A549 (cell line): ENCODE results near the gene TRMT2A.

ENCODE experiments used
- BHLHE40 ChIP-seq: IDR thresholded peaks from 2 replicates; pipeline ENCODE4 v1.6.1; 2012; ENCODE audit warnings: low read depth, low read length, inconsistent platforms
- CEBPB ChIP-seq, 2 experiments: fragments of >200 bp in 1 of 2; sonication (Bioruptor Twin) in 1 of 2; formaldehyde crosslinking in 1 of 2; IDR thresholded peaks; 2 replicates each; pipeline ENCODE4 v1.6.1; 2012 to 2016
- ESRRA ChIP-seq: fragments of 150-350 bp; IDR thresholded peaks from 2 replicates; pipeline ENCODE4 v1.6.1; 2014; ENCODE audit warnings: mild to moderate bottlenecking, low read length, borderline replicate concordance
- FOSB ChIP-seq: fragments of 250-450 bp; sonication (Bioruptor Pico); IDR thresholded peaks from 2 replicates; pipeline ENCODE4 v1.5.0; 2020; ENCODE audit warnings: mild to moderate bottlenecking, moderate library complexity
- POLR2A ChIP-seq: IDR thresholded peaks from 2 replicates; pipeline ENCODE4 v1.6.1; 2012; ENCODE audit warnings: mild to moderate bottlenecking, low read length
- POLR2AphosphoS2 ChIP-seq: conservative IDR thresholded peaks from 2 replicates; pipeline ENCODE4 v1.6.1; 2012; ENCODE audit warnings: low read length, improper control_type of control experiment, inconsistent platforms
- RAD21 ChIP-seq, 2 experiments: fragments of >200 bp in 1 of 2; sonication (Bioruptor Twin) in 1 of 2; formaldehyde crosslinking in 1 of 2; IDR thresholded peaks in 1 of 2; conservative IDR thresholded peaks in 1 of 2; 2 replicates in 1 of 2; 3 replicates in 1 of 2; pipeline ENCODE4 v1.6.1; 2012 to 2018; ENCODE audit warnings: inconsistent platforms in 1 of 2
- SMC3 ChIP-seq: fragments of >200 bp; sonication (Bioruptor Twin); formaldehyde crosslinking; IDR thresholded peaks from 3 replicates; pipeline ENCODE4 v1.6.1; 2018; ENCODE audit warnings: inconsistent platforms
- ZNF302 ChIP-seq: fragments of 250-450 bp; sonication (Bioruptor Pico); IDR thresholded peaks from 2 replicates; pipeline ENCODE4 v1.9.0; 2021; ENCODE audit warnings: inconsistent platforms, mild to moderate bottlenecking, moderate library complexity
- TF ChIP-seq, protein P1 (sequence below): fragments of 200-600 bp; sonication (generic); IDR thresholded peaks from 2 replicates; pipeline ENCODE4 v1.6.1; 2016; ENCODE audit warnings: antibody characterized with exemption, mild to moderate bottlenecking, moderate library complexity
- TF ChIP-seq, protein P2 (sequence below): fragments of >200 bp; sonication (Bioruptor Twin); formaldehyde crosslinking; IDR thresholded peaks from 3 replicates; pipeline ENCODE4 v1.5.1; 2016
- TF ChIP-seq, protein P3 (sequence below): fragments of 450-650 bp; IDR thresholded peaks from 2 replicates; pipeline ENCODE4 v1.6.1; 2014; ENCODE audit warnings: antibody characterized with exemption

DNA sequence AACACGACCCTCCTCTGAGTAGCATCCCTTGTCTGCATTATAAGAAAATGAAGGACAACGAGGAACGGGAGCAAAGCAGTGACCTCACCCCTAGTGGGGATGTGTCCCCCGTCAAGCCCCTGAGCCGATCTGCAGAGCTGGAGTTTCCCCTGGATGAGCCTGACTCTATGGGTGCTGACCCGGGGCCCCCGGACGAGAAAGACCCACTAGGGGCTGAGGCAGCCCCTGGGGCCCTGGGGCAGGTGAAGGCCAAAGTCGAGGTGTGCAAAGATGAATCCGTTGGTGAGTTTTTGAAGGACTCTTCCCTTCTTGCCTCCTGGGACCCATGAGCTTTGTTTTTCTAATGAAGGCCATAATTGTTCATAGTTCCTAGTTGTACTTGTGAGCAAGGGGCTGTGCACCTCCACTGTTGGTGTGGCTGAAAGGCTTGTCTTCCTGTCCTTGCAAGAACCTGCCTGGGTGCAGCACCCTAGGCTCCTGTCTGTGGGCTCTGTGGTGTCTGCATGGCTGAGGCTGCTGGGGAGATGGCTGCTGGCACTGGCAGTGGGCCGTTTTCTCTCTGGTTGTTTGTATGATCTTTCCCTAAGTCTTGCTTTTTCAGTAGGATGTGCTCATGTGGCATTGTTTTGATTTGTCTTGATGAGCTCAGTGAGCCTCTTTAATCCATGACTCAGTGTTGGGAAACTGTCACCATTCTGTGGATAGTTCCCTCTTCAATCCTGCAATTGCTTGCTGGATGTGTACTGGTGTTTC is 26.9 kb downstream of the TRMT2A start:
- TF ChIP-seq RAD21 (conservative IDR thresholded peaks at IDR 0.05 in 1 of 2, IDR thresholded peaks at IDR 0.05 in 1 of 2): no peak
- TF ChIP-seq BHLHE40: no peak
- TF ChIP-seq POLR2AphosphoS2: no peak
- TF ChIP-seq, protein P1, sequence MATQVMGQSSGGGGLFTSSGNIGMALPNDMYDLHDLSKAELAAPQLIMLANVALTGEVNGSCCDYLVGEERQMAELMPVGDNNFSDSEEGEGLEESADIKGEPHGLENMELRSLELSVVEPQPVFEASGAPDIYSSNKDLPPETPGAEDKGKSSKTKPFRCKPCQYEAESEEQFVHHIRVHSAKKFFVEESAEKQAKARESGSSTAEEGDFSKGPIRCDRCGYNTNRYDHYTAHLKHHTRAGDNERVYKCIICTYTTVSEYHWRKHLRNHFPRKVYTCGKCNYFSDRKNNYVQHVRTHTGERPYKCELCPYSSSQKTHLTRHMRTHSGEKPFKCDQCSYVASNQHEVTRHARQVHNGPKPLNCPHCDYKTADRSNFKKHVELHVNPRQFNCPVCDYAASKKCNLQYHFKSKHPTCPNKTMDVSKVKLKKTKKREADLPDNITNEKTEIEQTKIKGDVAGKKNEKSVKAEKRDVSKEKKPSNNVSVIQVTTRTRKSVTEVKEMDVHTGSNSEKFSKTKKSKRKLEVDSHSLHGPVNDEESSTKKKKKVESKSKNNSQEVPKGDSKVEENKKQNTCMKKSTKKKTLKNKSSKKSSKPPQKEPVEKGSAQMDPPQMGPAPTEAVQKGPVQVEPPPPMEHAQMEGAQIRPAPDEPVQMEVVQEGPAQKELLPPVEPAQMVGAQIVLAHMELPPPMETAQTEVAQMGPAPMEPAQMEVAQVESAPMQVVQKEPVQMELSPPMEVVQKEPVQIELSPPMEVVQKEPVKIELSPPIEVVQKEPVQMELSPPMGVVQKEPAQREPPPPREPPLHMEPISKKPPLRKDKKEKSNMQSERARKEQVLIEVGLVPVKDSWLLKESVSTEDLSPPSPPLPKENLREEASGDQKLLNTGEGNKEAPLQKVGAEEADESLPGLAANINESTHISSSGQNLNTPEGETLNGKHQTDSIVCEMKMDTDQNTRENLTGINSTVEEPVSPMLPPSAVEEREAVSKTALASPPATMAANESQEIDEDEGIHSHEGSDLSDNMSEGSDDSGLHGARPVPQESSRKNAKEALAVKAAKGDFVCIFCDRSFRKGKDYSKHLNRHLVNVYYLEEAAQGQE: no peak
- TF ChIP-seq, protein P2, sequence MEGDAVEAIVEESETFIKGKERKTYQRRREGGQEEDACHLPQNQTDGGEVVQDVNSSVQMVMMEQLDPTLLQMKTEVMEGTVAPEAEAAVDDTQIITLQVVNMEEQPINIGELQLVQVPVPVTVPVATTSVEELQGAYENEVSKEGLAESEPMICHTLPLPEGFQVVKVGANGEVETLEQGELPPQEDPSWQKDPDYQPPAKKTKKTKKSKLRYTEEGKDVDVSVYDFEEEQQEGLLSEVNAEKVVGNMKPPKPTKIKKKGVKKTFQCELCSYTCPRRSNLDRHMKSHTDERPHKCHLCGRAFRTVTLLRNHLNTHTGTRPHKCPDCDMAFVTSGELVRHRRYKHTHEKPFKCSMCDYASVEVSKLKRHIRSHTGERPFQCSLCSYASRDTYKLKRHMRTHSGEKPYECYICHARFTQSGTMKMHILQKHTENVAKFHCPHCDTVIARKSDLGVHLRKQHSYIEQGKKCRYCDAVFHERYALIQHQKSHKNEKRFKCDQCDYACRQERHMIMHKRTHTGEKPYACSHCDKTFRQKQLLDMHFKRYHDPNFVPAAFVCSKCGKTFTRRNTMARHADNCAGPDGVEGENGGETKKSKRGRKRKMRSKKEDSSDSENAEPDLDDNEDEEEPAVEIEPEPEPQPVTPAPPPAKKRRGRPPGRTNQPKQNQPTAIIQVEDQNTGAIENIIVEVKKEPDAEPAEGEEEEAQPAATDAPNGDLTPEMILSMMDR: no peak
- TF ChIP-seq ZNF302 (CRISPR knock-in tag): no peak
- TF ChIP-seq POLR2A: no peak
- TF ChIP-seq CEBPB (IDR thresholded peaks at IDR 0.05): no peak
- TF ChIP-seq ESRRA: no peak
- no peak for TF ChIP-seq FOSB (CRISPR knock-in tag)
- TF ChIP-seq, protein P3, sequence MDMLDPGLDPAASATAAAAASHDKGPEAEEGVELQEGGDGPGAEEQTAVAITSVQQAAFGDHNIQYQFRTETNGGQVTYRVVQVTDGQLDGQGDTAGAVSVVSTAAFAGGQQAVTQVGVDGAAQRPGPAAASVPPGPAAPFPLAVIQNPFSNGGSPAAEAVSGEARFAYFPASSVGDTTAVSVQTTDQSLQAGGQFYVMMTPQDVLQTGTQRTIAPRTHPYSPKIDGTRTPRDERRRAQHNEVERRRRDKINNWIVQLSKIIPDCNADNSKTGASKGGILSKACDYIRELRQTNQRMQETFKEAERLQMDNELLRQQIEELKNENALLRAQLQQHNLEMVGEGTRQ: no peak
- no peak for TF ChIP-seq SMC3
